Measurements from ENCODE around the gene CES4A.
"Not testable (repeated sequence)": the region's sequence is repeated elsewhere in the genome, so short reads cannot be mapped to it uniquely, and the experiment has no call there.

Gene CES4A

GRCh38 chr16:66993558-66993957 is 5.2 kb downstream of the CES4A start:
- DNase-seq = not testable (repeated sequence)

GRCh38 chr16:66996324-66996982 is 8.1 kb downstream of the CES4A start:
- no peak for DNase-seq

GRCh38 chr16:66996983-66997358 is 8.6 kb downstream of the CES4A start:
- no peak for DNase-seq

- no peak for DNase-seq
Observed at GRCh38 chr16:67000384-67001351, 12.3 kb downstream of the CES4A start.

DNA sequence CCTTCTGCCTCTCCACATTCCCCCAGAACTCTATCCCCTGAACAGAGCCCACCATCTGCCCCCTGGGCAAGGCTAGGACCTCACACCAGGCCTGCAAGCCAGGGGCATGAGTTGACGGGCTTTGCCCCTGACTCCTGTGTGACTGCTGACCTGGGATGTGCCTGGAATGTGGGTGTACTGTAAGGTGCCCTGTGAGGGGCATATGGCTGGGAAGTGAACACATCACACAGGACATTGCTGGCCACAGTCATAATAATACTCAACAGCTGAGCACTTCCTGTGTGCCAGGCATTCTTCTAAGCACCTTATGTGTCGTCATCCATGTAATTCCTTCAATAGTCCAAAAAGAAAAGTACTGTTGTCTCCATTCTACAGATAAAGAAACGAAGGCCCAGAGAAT is 13.3 kb downstream of the CES4A start:
- DNase-seq = no peak

- no peak for DNase-seq
Observed at GRCh38 chr16:67006930-67007658, 18.7 kb downstream of the CES4A start.

DNA sequence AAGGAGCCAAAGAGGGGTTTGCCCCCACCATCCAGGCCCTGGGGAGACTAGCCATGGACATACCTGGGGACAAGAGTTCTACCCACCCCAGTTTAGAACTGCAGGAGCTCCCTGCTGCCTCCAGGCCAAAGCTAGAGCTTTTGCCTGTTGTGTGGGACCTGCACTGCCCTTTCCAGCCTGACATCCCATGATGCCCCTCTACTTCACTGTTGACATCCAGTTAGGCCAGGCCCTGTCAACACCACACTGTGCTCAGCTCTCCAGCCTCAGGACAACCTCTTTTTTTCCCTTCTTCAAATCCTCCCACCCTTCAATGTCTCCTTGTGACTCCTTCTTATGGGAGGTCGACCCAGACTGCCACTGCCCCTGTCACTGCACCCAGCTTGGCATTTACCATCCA is 20.8 kb downstream of the CES4A start:
- DNase-seq = no peak

GRCh38 chr16:67011274-67011673 is 22.9 kb downstream of the CES4A start:
- no peak for DNase-seq

- peak; percentile 4 for DNase-seq
Observed at GRCh38 chr16:67013233-67013822, 24.9 kb downstream of the CES4A start.

GRCh38 chr16:67013823-67014633 is 25.6 kb downstream of the CES4A start:
- peak; percentile 8 for DNase-seq

DNA sequence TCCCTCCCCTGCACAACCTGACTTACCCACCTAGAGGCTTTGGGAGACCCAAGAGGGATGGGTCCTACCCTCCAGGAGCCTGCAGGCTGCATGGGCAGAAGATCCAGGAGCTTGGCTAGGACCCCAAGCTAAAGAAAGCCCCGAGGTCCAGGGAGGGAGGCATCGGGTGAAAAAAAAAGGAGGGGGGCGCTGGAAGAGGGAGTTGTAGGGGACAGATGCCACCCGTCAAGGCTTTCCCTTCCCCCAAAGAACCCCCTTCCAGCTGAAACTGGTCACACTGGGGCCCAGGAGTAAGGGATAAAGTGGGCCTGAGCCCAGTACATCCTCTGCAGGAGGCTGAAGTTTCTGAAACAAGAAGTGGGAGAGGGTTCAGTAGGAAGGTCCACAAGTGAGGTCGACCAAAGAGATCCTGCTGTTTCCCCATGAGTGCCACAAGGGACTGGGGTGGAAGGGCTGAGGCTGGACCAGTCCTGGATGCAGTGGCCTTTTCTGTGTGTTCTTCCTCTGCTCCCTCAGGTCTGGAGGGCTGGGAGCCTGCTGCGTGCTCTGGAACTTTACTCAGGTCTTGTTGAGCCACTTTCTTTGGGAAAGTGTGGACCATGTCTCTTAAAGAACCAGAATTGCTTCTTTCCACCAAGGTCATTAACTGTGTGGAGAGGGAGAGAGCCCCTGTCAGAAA is 26.4 kb downstream of the CES4A start:
- DNase-seq = no peak

DNA sequence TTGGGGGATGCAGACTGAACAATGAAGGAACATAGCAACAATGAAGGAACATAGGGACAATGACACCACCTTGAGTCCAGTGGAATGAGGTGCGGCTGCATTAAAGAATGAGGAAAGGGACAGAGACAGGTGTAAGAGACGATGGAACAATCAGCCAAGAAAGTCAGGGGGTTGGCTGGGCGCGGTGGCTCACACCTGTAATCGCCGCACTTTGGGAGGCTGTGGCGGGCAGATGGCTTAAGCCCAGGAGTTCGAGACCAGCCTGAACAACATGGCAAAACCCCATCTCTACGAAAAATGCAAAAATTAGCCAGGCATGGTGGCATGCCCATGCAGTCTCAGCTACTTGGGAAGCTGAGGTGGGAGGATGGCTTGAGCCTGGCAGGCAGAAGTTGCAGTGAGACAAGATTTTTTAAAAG is 26.9 kb downstream of the CES4A start:
- no peak for DNase-seq

DNA sequence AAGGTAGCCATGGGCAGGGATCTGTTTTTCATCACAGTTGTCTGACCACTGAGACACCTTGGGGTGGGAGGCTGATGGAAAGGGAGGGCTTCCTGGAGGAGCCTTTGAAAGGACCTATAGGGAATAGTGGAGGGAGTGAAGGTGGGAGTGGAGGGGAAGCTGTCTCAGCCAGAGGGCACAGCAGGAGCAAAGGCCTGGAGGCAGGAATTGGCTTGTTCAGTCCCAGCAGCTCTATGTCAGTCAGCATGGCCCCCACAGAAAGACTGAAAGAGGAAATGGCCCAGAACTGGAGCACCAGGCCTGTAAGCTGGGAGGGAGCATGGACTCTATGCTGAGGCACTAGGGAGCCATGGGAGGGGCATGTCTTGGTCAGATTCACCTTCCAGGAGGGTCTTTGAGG is 27.8 kb downstream of the CES4A start:
- DNase-seq = no peak

DNA sequence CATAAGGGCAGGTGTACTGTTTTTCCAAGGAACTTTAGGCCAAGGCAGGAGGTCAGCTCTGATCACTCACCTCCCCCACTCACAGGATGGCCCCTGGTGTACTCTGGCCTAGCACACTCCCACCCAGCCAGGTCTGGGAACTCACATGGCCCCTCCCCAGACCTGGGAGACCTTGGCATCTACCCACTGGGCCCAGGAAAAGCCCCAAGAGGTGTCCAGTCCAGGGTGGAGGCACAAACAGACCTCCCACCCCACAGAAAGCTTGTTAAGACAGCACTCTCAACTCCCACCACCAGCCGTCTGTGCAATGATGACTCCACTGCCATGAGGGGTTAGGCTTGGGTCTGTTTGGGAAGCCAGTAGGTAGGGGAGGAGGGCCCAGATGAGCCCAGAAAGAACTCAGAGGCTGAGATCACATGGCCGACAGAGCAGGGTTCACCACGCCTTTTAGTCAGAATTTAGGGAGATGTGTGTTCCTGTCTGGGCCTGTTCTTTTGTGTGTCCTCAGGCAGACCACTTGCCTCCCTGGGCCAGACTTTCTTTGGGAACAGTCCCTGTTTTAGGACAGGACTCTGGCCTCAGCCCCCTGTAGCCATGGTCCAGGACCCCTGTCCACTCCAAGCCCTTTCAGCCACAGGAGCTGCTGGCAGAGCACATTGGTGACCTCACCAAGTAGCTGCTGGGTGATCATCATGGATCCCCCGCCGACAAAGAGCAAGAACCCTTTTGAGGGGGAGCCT is 28.5 kb downstream of the CES4A start:
- no peak for DNase-seq

- no peak for DNase-seq
Observed at GRCh38 chr16:67017421-67017750, 29.0 kb downstream of the CES4A start.

GRCh38 chr16:67017810-67018488 is 29.6 kb downstream of the CES4A start:
- peak; percentile 90 for DNase-seq

- DNase-seq = no peak
Observed at GRCh38 chr16:67019171-67019570, 30.8 kb downstream of the CES4A start.

DNA sequence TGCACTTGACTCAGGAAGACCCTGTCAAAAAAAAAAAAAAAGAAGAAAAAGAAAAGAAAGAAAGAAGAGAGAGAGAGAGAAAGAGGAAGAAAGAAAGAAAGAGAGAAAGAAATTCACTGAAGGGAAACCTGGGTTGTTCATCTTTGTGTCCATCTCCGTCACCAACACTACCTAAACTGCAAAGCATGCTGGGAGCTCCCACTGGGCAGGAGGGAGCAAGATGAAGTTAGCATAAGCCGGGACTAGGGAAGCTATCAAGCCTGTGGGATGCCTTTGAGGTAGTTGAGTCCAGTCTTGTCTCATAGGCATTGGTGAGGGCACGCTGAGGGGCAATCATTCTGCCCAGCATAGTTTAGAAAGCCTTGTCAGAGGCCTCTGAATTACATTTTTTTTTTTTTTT is 32.9 kb downstream of the CES4A start:
- DNase-seq = no peak

- DNase-seq = no peak
Observed at GRCh38 chr16:67022531-67023214, 34.3 kb downstream of the CES4A start.

- no peak for DNase-seq
Observed at GRCh38 chr16:67023689-67024088, 35.3 kb downstream of the CES4A start.

All from NCI-H1694 treated with DMSO at 0.1 percent for 48 hours (cell line).